MM.1S (cell line): ENCODE results near the gene MATN3.

Source experiments
- DNase-seq: peaks from one replicate; pipeline ENCODE4 v3.0.0-alpha.2; 2015
- H2AFZ ChIP-seq: fragments of 300-600 bp; sonication (generic); 2 replicates; pipeline ENCODE4 v1.6.0; 2016; ENCODE audit warnings: antibody characterized with exemption, low read length
- H3F3A ChIP-seq: fragments of 300-600 bp; sonication (generic); 2 replicates; pipeline ENCODE4 v1.6.1; 2016; ENCODE audit warnings: mild to moderate bottlenecking, antibody characterized with exemption, low read length, moderate library complexity, mixed read lengths; ENCODE audit not compliant: insufficient read depth
- H3K27ac ChIP-seq: fragments of 300-600 bp; sonication (generic); 2 replicates; pipeline ENCODE4 v1.5.1; 2016; ENCODE audit warnings: mild to moderate bottlenecking, low read length
- H3K27me3 ChIP-seq: fragments of 300-600 bp; sonication (generic); replicated peaks from 2 replicates; pipeline ENCODE4 v1.6.0; 2016; ENCODE audit warnings: low read length; ENCODE audit not compliant: insufficient read depth
- H3K36me3 ChIP-seq: fragments of 300-600 bp; sonication (generic); replicated peaks from 2 replicates; pipeline ENCODE4 v1.6.1; 2016; ENCODE audit warnings: mild to moderate bottlenecking, low read length, mixed read lengths; ENCODE audit not compliant: insufficient read depth
- H3K4me1 ChIP-seq: fragments of 300-600 bp; sonication (generic); 2 replicates; pipeline ENCODE4 v1.6.1; 2016; ENCODE audit warnings: low read length, mixed read lengths
- H3K4me2 ChIP-seq: fragments of 300-600 bp; sonication (generic); 2 replicates; pipeline ENCODE4 v1.6.0; 2016; ENCODE audit warnings: low read depth, low read length
- H3K4me3 ChIP-seq: fragments of 300-600 bp; sonication (generic); 2 replicates; pipeline ENCODE4 v1.5.1; 2016; ENCODE audit warnings: low read length, mixed read lengths
- H3K79me2 ChIP-seq: fragments of 300-600 bp; sonication (generic); 2 replicates; pipeline ENCODE4 v1.6.1; 2016; ENCODE audit warnings: mixed run types, low read length, mixed read lengths
- H3K9ac ChIP-seq: fragments of 300-600 bp; sonication (generic); 2 replicates; pipeline ENCODE4 v1.6.1; 2016; ENCODE audit warnings: low read length, mixed read lengths
- H3K9me2 ChIP-seq: fragments of 300-600 bp; sonication (generic); replicated peaks from 2 replicates; pipeline ENCODE4 v1.6.1; 2016; ENCODE audit warnings: mild to moderate bottlenecking, low read length, mixed read lengths; ENCODE audit not compliant: insufficient read depth
- H3K9me3 ChIP-seq: fragments of 300-600 bp; sonication (generic); replicated peaks from 2 replicates; pipeline ENCODE4 v1.6.1; 2016; ENCODE audit warnings: mild to moderate bottlenecking, low read length, mixed read lengths; ENCODE audit not compliant: insufficient read depth
- H4K20me1 ChIP-seq: fragments of 300-600 bp; sonication (generic); 2 replicates; pipeline ENCODE4 v1.6.1; 2016; ENCODE audit warnings: mild to moderate bottlenecking, low read length, moderate library complexity, mixed read lengths; ENCODE audit not compliant: insufficient read depth
- EZH2 ChIP-seq: fragments of 300-600 bp; sonication (generic); optimal IDR thresholded peaks from 2 replicates; pipeline ENCODE3; 2017; ENCODE audit warnings: low read depth, mild to moderate bottlenecking, antibody characterized with exemption, low read length, mixed read lengths
- EZH2phosphoT487 ChIP-seq: fragments of 300-600 bp; sonication (generic); IDR thresholded peaks from 2 replicates; pipeline ENCODE4 v1.6.1; 2018; ENCODE audit warnings: antibody characterized with exemption, low read length
- TF ChIP-seq, protein P1 (sequence below): fragments of 300-600 bp; sonication (generic); IDR thresholded peaks from 2 replicates; pipeline ENCODE4 v1.5.1; 2016; ENCODE audit warnings: antibody characterized with exemption, low read length, mixed read lengths

Gene MATN3

DNA sequence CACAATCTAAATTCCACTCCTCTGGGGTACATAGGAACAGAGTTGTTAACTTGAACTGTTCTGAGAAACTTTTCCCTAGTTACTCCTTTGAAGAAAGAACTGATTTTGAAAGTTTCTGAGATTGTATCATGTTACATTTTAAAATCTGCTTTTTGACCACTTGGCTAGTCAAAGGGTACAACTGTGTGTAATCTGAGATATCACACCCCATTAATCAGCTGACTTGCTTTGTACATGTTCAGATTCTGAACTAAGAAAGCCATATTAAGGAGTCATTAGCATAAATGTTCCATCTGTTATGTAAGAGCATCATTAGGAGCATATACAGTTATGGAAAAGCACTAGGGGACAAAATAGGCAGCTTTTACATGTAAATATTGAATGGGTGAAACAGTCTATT, 18.7 kb downstream of the MATN3 start:
- Histone ChIP-seq H3K79me2 (no peaks in the 10 kb centered on the region), H3K27ac (no peak overlapping the region), H3K9ac (no peak overlapping the region), H3K4me2 (no peak overlapping the region), H3K4me1 (no peaks in the 10 kb centered on the region), H3K9me3 (no peaks in the 10 kb centered on the region), H3K27me3 (no peaks in the 10 kb centered on the region), H3K36me3 (no peaks in the 10 kb centered on the region), H3K4me3 (no peak overlapping the region), H3F3A (no peaks in the 10 kb centered on the region), H3K9me2 (no peaks in the 10 kb centered on the region), H4K20me1 (no peaks in the 10 kb centered on the region), H2AFZ (no peak overlapping the region)
- no peak for DNase-seq
- TF ChIP-seq, protein P1, sequence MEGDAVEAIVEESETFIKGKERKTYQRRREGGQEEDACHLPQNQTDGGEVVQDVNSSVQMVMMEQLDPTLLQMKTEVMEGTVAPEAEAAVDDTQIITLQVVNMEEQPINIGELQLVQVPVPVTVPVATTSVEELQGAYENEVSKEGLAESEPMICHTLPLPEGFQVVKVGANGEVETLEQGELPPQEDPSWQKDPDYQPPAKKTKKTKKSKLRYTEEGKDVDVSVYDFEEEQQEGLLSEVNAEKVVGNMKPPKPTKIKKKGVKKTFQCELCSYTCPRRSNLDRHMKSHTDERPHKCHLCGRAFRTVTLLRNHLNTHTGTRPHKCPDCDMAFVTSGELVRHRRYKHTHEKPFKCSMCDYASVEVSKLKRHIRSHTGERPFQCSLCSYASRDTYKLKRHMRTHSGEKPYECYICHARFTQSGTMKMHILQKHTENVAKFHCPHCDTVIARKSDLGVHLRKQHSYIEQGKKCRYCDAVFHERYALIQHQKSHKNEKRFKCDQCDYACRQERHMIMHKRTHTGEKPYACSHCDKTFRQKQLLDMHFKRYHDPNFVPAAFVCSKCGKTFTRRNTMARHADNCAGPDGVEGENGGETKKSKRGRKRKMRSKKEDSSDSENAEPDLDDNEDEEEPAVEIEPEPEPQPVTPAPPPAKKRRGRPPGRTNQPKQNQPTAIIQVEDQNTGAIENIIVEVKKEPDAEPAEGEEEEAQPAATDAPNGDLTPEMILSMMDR, result no peak
- TF ChIP-seq EZH2phosphoT487, result no peak
- no peak for TF ChIP-seq EZH2

DNA sequence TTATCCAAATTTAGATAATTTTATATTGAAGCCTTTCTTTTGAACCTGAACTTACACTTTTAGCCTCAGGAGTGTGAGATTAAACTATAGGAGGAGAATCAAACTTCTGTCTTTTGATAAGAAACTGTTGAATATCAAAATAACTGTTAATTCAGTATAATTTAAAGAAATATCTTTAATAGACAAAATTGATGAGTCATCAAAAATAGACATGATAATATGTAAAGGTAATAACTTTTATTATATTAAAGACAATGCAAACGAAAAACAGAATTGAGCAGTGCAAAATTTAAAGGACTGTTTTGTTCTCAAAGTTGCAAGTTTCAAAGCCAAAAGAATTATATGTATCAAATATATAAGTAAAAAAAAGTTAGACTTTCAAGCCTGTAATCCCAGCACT, 20.6 kb downstream of the MATN3 start:
- no peaks in the 10 kb centered on the region for H3K9me3 ChIP-seq
- no peak overlapping the region for H3K4me2 ChIP-seq
- no peaks in the 10 kb centered on the region for H3K9me2 ChIP-seq
- H3K27ac ChIP-seq, result no peak overlapping the region
- H3K79me2 ChIP-seq, result no peaks in the 10 kb centered on the region
- H3K4me3 ChIP-seq, result no peak overlapping the region
- no peak overlapping the region for H3K9ac ChIP-seq
- TF ChIP-seq, protein P1, result no peak
- TF ChIP-seq EZH2phosphoT487 (no peak), EZH2 (no peak)
- no peaks in the 10 kb centered on the region for H3K36me3 ChIP-seq
- no peak overlapping the region for H2AFZ ChIP-seq
- no peaks in the 10 kb centered on the region for H3K27me3 ChIP-seq
- no peaks in the 10 kb centered on the region for H4K20me1 ChIP-seq
- H3K4me1 ChIP-seq, result no peaks in the 10 kb centered on the region
- DNase-seq, result no peak
- no peaks in the 10 kb centered on the region for H3F3A ChIP-seq

DNA sequence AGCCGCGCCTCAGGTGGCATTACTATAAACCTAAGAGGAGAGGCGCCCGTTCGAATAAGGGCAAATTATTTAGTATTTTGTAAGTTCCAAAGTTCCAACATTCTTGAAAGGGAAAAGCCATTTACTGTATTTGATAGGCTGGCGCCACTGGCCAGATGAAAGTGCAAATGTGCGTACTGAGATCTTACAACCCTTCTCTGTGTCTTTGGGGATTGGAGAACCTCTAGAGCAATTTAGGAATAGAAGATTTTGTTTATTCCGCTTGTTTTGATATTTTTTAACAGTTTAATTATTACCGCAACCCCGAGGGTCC, 22.1 kb downstream of the MATN3 start:
- H3K36me3 ChIP-seq, result no peaks in the 10 kb centered on the region
- no peaks in the 10 kb centered on the region for H3K27me3 ChIP-seq
- TF ChIP-seq, protein P1, result no peak
- TF ChIP-seq EZH2 (no peak), EZH2phosphoT487 (no peak)
- H3K9me2 ChIP-seq, result no peaks in the 10 kb centered on the region
- H4K20me1 ChIP-seq, result no peaks in the 10 kb centered on the region
- no peak overlapping the region for H3K9ac ChIP-seq
- peak overlapping the region; percentile 89 for H2AFZ ChIP-seq
- no peaks in the 10 kb centered on the region for H3K4me1 ChIP-seq
- H3F3A ChIP-seq, result no peaks in the 10 kb centered on the region
- no peaks in the 10 kb centered on the region for H3K79me2 ChIP-seq
- peak overlapping the region; percentile 75 for H3K4me2 ChIP-seq
- no peaks in the 10 kb centered on the region for H3K9me3 ChIP-seq
- H3K4me3 ChIP-seq, result peak overlapping the region; percentile 66
- no peak overlapping the region for H3K27ac ChIP-seq
- DNase-seq, result no peak
